NB4 (cell line): ENCODE results near the gene LDLRAD1.

Experiments
- CTCF ChIP-seq: IDR thresholded peaks from one replicate; pipeline ENCODE4 v1.5.1; 2012; ENCODE audit warnings: low read depth, low read length
- MAX ChIP-seq: IDR thresholded peaks from 2 replicates; pipeline ENCODE4 v1.6.1; 2011; ENCODE audit warnings: low read depth, low read length
- MYC ChIP-seq: IDR thresholded peaks from 2 replicates; pipeline ENCODE4 v1.6.1; 2011; ENCODE audit warnings: low read depth, low read length
- POLR2A ChIP-seq: IDR thresholded peaks from 2 replicates; pipeline ENCODE4 v1.6.1; 2011; ENCODE audit warnings: mild to moderate bottlenecking; ENCODE audit not compliant: insufficient read length; ENCODE audit errors: extremely low read depth

GRCh38 chr1:53963460-53963859 lies 54.5 kb downstream of the LDLRAD1 start:
- no peak for TF ChIP-seq MYC
- no peak for TF ChIP-seq CTCF
- TF ChIP-seq POLR2A: no peak
- TF ChIP-seq MAX: no peak
